DND-41 (cell line): ENCODE measurements around the gene ANXA4.

Experiments
- EZH2 ChIP-seq: IDR thresholded peaks from 3 replicates; pipeline ENCODE4 v1.6.1; 2012; ENCODE audit warnings: borderline replicate concordance, low read depth, mild to moderate bottlenecking, moderate library complexity, low read length, inconsistent platforms; ENCODE audit not compliant: severe bottlenecking
- TF ChIP-seq, protein P1 (sequence below): IDR thresholded peaks from 2 replicates; pipeline ENCODE4 v1.5.1; 2012; ENCODE audit warnings: borderline replicate concordance, low read length, moderate library complexity, mild to moderate bottlenecking; ENCODE audit not compliant: poor library complexity, severe bottlenecking; ENCODE audit errors: extremely low read depth

DNA sequence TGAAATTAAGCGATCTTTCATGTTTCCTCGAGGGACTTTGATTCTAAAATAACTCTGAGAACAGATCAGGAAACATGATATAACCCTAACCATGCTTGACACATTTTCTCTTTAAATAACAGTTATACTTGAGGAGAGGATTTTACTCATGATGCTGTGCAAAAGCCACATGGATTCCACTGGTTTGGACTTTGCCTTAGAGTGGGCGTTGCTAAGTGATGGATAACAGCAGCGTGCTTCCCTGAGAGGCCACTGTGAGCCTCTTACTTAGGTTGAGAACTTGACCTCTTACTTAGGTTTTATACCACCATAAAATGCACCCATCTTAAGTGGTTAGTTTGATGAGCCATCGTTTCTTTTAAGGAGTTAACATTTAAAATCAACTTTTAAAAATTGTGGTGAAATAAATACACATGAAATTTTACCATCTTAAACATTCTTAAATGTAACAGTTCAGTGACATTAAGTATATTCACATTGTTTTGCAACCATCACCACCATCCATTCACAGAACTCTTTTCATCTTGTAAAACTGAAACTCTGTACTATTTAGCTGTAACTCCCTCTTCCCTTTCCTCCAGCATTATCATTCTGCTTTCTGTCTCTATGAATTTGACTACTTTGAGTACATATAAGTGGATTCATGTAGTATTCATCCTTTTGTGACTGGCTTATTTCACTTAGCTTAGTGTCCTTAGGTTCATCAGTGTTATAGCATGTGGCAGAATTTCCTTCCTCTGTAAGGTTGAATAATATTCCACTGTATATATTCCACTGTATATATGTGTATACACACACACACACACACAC lies 22.6 kb downstream of the ANXA4 start:
- TF ChIP-seq, protein P1, sequence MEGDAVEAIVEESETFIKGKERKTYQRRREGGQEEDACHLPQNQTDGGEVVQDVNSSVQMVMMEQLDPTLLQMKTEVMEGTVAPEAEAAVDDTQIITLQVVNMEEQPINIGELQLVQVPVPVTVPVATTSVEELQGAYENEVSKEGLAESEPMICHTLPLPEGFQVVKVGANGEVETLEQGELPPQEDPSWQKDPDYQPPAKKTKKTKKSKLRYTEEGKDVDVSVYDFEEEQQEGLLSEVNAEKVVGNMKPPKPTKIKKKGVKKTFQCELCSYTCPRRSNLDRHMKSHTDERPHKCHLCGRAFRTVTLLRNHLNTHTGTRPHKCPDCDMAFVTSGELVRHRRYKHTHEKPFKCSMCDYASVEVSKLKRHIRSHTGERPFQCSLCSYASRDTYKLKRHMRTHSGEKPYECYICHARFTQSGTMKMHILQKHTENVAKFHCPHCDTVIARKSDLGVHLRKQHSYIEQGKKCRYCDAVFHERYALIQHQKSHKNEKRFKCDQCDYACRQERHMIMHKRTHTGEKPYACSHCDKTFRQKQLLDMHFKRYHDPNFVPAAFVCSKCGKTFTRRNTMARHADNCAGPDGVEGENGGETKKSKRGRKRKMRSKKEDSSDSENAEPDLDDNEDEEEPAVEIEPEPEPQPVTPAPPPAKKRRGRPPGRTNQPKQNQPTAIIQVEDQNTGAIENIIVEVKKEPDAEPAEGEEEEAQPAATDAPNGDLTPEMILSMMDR, result no peak
- TF ChIP-seq EZH2, result no peak
